Karpas-422 (cell line): Measurements from ENCODE around the gene HYPK. TPM values are rescaled to one million over a fixed set of nuclear protein-coding genes. Genes with fewer than 3 reads are reported as not detected.

Source experiments
- DNase-seq: peaks from one replicate; pipeline ENCODE4 v3.0.0-alpha.2; 2015
- H2AFZ ChIP-seq: fragments of 200-600 bp; sonication (generic); 2 replicates; pipeline ENCODE4 v1.6.1; 2014; ENCODE audit warnings: antibody characterized with exemption, low read length, mixed read lengths
- H3K27ac ChIP-seq: fragments of 200-600 bp; sonication (generic); 2 replicates; pipeline ENCODE4 v1.5.1; 2014; ENCODE audit warnings: mild to moderate bottlenecking, low read length, moderate library complexity
- H3K27me3 ChIP-seq: fragments of 200-600 bp; sonication (generic); 2 replicates; pipeline ENCODE4 v1.6.1; 2014; ENCODE audit warnings: low read length, mixed read lengths
- H3K36me3 ChIP-seq: fragments of 200-600 bp; sonication (generic); 2 replicates; pipeline ENCODE4 v1.6.1; 2014; ENCODE audit warnings: low read length, mixed read lengths; ENCODE audit not compliant: insufficient read depth
- H3K4me1 ChIP-seq: fragments of 200-600 bp; sonication (generic); 2 replicates; pipeline ENCODE4 v1.6.1; 2014; ENCODE audit warnings: mild to moderate bottlenecking, low read length, mixed read lengths
- H3K4me2 ChIP-seq: fragments of 200-600 bp; sonication (generic); 2 replicates; pipeline ENCODE4 v1.6.1; 2014; ENCODE audit warnings: low read length, low read depth, mild to moderate bottlenecking; ENCODE audit not compliant: poor library complexity, severe bottlenecking
- H3K4me3 ChIP-seq: fragments of 200-600 bp; sonication (generic); 2 replicates; pipeline ENCODE4 v1.5.1; 2014; ENCODE audit warnings: mild to moderate bottlenecking, antibody characterized with exemption, low read length, mixed read lengths
- H3K79me2 ChIP-seq: fragments of 200-600 bp; sonication (generic); 2 replicates; pipeline ENCODE4 v1.6.1; 2014; ENCODE audit warnings: mild to moderate bottlenecking, low read length, mixed read lengths
- H3K9ac ChIP-seq: fragments of 200-600 bp; sonication (generic); 2 replicates; pipeline ENCODE4 v1.6.0; 2014; ENCODE audit warnings: low read length
- H3K9me2 ChIP-seq: fragments of 200-600 bp; sonication (generic), shearing (Covaris generic); replicated peaks from 2 replicates; pipeline ENCODE4 v1.6.0; 2014; ENCODE audit warnings: mild to moderate bottlenecking, low read length, moderate library complexity; ENCODE audit not compliant: insufficient read depth
- H3K9me3 ChIP-seq: fragments of 300-700, 200-600 bp; sonication (generic); 2 replicates; pipeline ENCODE4 v1.6.1; 2014; ENCODE audit warnings: low read length, mixed read lengths
- H4K20me1 ChIP-seq: fragments of 200-600 bp; sonication (generic); 2 replicates; pipeline ENCODE4 v1.6.1; 2014; ENCODE audit warnings: mild to moderate bottlenecking, antibody characterized with exemption, low read length, low read depth; ENCODE audit not compliant: insufficient read depth
- total RNA-seq: library from RNA; depleted of rRNA; stranded (reverse); fragments of >200 nt; shearing (Covaris generic); gene quantifications from 2 replicates; pipeline ENCODE4 v1.2.3, GENCODE V29; 2014; ENCODE audit warnings: low replicate concordance

HYPK gene
- total RNA-seq, 1 experiment from 2014 or later: 31.1 TPM

- Histone ChIP-seq H3K27ac (peak within 1 kb of the TSS; percentile 95), H3K4me2 (peak within 1 kb of the TSS; percentile 89), H4K20me1 (peaks cover 24% of the 10 kb centered on the region; the same call in 1 of the 2 replicates), H3K9ac (peak within 1 kb of the TSS; percentile 98), H3K27me3 (no peaks in the 10 kb centered on the region), H2AFZ (peak within 1 kb of the TSS; percentile 46; the same call in 1 of the 2 replicates), H3K79me2 (peaks cover 22% of the 10 kb centered on the region), H3K36me3 (peaks cover 26% of the 10 kb centered on the region), H3K9me3 (no peaks in the 10 kb centered on the region), H3K4me1 (peaks cover 76% of the 10 kb centered on the region), H3K9me2 (no peaks in the 10 kb centered on the region), H3K4me3 (peak within 1 kb of the TSS; percentile 98)
- peak; percentile 100 for DNase-seq
Observed at GRCh38 chr15:43791993-43792760, 8.2 kb upstream of the HYPK start, which contains the start of gene SERF2. Gene SERF2 (plus strand): TSS chr15:43792320. CDS start chr15:43792377, 57 bp downstream.

GRCh38 chr15:43792761-43793476 is 7.5 kb upstream of the HYPK start:
- Histone ChIP-seq H3K36me3 (peaks cover 26% of the 10 kb centered on the region), H3K27ac (peak overlapping the region; percentile 95), H3K9me2 (no peaks in the 10 kb centered on the region), H3K4me3 (peak overlapping the region; percentile 98), H3K79me2 (peaks cover 22% of the 10 kb centered on the region), H4K20me1 (peaks cover 24% of the 10 kb centered on the region; the same call in 1 of the 2 replicates), H3K4me2 (peak overlapping the region; percentile 89), H2AFZ (no peak overlapping the region), H3K27me3 (no peaks in the 10 kb centered on the region), H3K9ac (peak overlapping the region; percentile 98), H3K9me3 (no peaks in the 10 kb centered on the region), H3K4me1 (peaks cover 74% of the 10 kb centered on the region)
- peak; percentile 63 for DNase-seq

- peaks cover 24% of the 10 kb centered on the region; the same call in 1 of the 2 replicates for H4K20me1 ChIP-seq
- H3K27ac ChIP-seq: peak overlapping the region; percentile 95
- peaks cover 74% of the 10 kb centered on the region for H3K4me1 ChIP-seq
- DNase-seq: no peak
- no peaks in the 10 kb centered on the region for H3K9me3 ChIP-seq
- H3K4me2 ChIP-seq: peak overlapping the region; percentile 89
- H3K9ac ChIP-seq: peak overlapping the region; percentile 98
- peaks cover 22% of the 10 kb centered on the region for H3K79me2 ChIP-seq
- no peaks in the 10 kb centered on the region for H3K27me3 ChIP-seq
- no peaks in the 10 kb centered on the region for H3K9me2 ChIP-seq
- H2AFZ ChIP-seq: no peak overlapping the region
- H3K36me3 ChIP-seq: peaks cover 26% of the 10 kb centered on the region
- peak overlapping the region; percentile 98 for H3K4me3 ChIP-seq
Observed at GRCh38 chr15:43793647-43794046, 6.8 kb upstream of the HYPK start.

GRCh38 chr15:43794269-43795037 is 5.9 kb upstream of the HYPK start:
- Histone ChIP-seq H3K27me3 (no peaks in the 10 kb centered on the region), H2AFZ (no peak overlapping the region), H3K4me3 (no peak overlapping the region; the same call in 1 of the 2 replicates), H3K79me2 (peaks cover 22% of the 10 kb centered on the region), H4K20me1 (peaks cover 24% of the 10 kb centered on the region; the same call in 1 of the 2 replicates), H3K9me2 (no peaks in the 10 kb centered on the region), H3K27ac (peak overlapping the region; percentile 95), H3K36me3 (peaks cover 26% of the 10 kb centered on the region), H3K9me3 (no peaks in the 10 kb centered on the region), H3K4me1 (peaks cover 74% of the 10 kb centered on the region), H3K4me2 (peak overlapping the region; percentile 89), H3K9ac (peak overlapping the region; percentile 24; the same call in 1 of the 2 replicates)
- no peak for DNase-seq

- Histone ChIP-seq H2AFZ (no peak overlapping the region), H3K4me1 (peaks cover 76% of the 10 kb centered on the region), H3K36me3 (peaks cover 29% of the 10 kb centered on the region), H3K27ac (peak overlapping the region; percentile 95), H3K4me2 (no peak overlapping the region), H3K79me2 (peaks cover 22% of the 10 kb centered on the region), H3K9ac (no peak overlapping the region), H3K9me3 (no peaks in the 10 kb centered on the region), H4K20me1 (peaks cover 24% of the 10 kb centered on the region; the same call in 1 of the 2 replicates), H3K4me3 (no peak overlapping the region), H3K9me2 (no peaks in the 10 kb centered on the region), H3K27me3 (no peaks in the 10 kb centered on the region)
- no peak for DNase-seq
Observed at GRCh38 chr15:43795197-43795596, 5.2 kb upstream of the HYPK start.

- no peaks in the 10 kb centered on the region for H3K9me3 ChIP-seq
- peaks cover 28% of the 10 kb centered on the region for H3K79me2 ChIP-seq
- no peak overlapping the region for H2AFZ ChIP-seq
- no peaks in the 10 kb centered on the region for H3K27me3 ChIP-seq
- peak overlapping the region; percentile 95 for H3K27ac ChIP-seq
- no peaks in the 10 kb centered on the region for H3K9me2 ChIP-seq
- H3K4me1 ChIP-seq: peaks cover 77% of the 10 kb centered on the region
- H3K4me2 ChIP-seq: no peak overlapping the region
- H3K4me3 ChIP-seq: no peak overlapping the region
- H3K36me3 ChIP-seq: peaks cover 34% of the 10 kb centered on the region
- DNase-seq: no peak
- H3K9ac ChIP-seq: no peak overlapping the region
- peaks cover 24% of the 10 kb centered on the region; the same call in 1 of the 2 replicates for H4K20me1 ChIP-seq
Observed at GRCh38 chr15:43795997-43796396, 4.4 kb upstream of the HYPK start.

GRCh38 chr15:43796566-43796965 is 3.8 kb upstream of the HYPK start:
- peaks cover 34% of the 10 kb centered on the region for H3K79me2 ChIP-seq
- no peak overlapping the region; the same call in 1 of the 2 replicates for H3K9ac ChIP-seq
- no peak overlapping the region for H3K4me3 ChIP-seq
- no peak overlapping the region for H2AFZ ChIP-seq
- no peaks in the 10 kb centered on the region for H3K27me3 ChIP-seq
- H3K9me3 ChIP-seq: no peaks in the 10 kb centered on the region
- peaks cover 78% of the 10 kb centered on the region for H3K4me1 ChIP-seq
- peaks cover 39% of the 10 kb centered on the region for H3K36me3 ChIP-seq
- no peaks in the 10 kb centered on the region for H3K9me2 ChIP-seq
- peak overlapping the region; percentile 95 for H3K27ac ChIP-seq
- H3K4me2 ChIP-seq: no peak overlapping the region
- DNase-seq: no peak
- peaks cover 24% of the 10 kb centered on the region; the same call in 1 of the 2 replicates for H4K20me1 ChIP-seq
